ENCODE results near the gene GLYATL2. TPM values are rescaled to one million over a fixed set of nuclear protein-coding genes. Genes with fewer than 3 reads are reported as not detected.

Gene GLYATL2
- total RNA-seq, 1 experiment from 2014 or later = not detected

DNA sequence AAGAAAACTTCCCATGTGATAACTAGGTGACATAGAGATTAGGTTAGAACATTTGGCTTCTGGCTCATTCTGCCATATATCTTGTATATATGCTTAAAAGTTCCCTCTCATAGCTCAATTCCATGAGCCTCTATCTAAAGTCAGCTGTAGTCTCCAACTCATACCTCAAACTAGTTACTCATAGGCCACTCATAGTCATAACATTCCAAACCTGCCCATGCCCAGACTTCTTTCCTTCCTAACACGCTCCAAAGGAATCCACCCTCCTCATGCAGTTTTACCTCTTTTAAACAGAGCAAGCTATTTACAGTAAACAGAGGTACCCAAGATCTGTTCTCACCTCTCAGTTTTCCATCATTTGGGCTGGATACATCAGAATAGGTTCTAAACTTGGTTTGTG lies 39.4 kb downstream of the GLYATL2 start:
- no peaks in the 10 kb centered on the region for H3K27me3 ChIP-seq (ENCODE audit: insufficient read depth, low read length)
- ChIA-PET CTCF (interaction anchor here (0.6 kb wide), 1 partner anchor 19 kb away, joined by 3 read pairs; no protein-coding TSS in a partner anchor), RAD21 (ENCODE audit: low non-redundant PET in 1 of 2, low total read pairs in 2 of 2, uncharacterized antibody in 2 of 2, unreplicated experiment in 2 of 2) (no interaction called here), POLR2A (no interaction called here)
- no peaks in the 10 kb centered on the region for H4K20me1 ChIP-seq (ENCODE audit: insufficient read depth)
- no peaks in the 10 kb centered on the region for H3K9me2 ChIP-seq (ENCODE audit: insufficient read depth)
- intact Hi-C loops (cut with micrococcal nuclease) = no loop called here
- no peaks in the 10 kb centered on the region for H3K9me3 ChIP-seq (ENCODE audit: control insufficient read depth in 1 of 2, insufficient read depth in 1 of 2, low read depth in 1 of 2, low read length in 2 of 2)
- H3K36me3 ChIP-seq (ENCODE audit: control insufficient read depth in 1 of 2, insufficient read depth in 2 of 2, low read length in 2 of 2) = no peaks in the 10 kb centered on the region
- BruUV-seq (replicated peaks) = no TSS peak
- no peak overlapping the region for H3K9ac ChIP-seq (ENCODE audit: low read length)
- no peak overlapping the region for H3K4me3 ChIP-seq (replicated peaks in 1 of 2; ENCODE audit: low read depth in 1 of 2, low read length in 2 of 2)
- H3K79me2 ChIP-seq (ENCODE audit: insufficient read depth, low read length) = no peaks in the 10 kb centered on the region
- no peak overlapping the region for H3K4me2 ChIP-seq (ENCODE audit: low read length)
- no peak for TF ChIP-seq RAD21 (IDR thresholded peaks at IDR 0.05; ENCODE audit: low read depth)
- TF ChIP-seq, protein P1, sequence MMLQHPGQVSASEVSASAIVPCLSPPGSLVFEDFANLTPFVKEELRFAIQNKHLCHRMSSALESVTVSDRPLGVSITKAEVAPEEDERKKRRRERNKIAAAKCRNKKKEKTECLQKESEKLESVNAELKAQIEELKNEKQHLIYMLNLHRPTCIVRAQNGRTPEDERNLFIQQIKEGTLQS (IDR thresholded peaks at IDR 0.05) = no peak
- TF ChIP-seq CEBPB (IDR thresholded peaks at IDR 0.05; ENCODE audit: low read depth) = no peak
- no peak for TF ChIP-seq ZNF274 (IDR thresholded peaks at IDR 0.05; ENCODE audit: low read depth, low read length)
- TF ChIP-seq JUND (IDR thresholded peaks at IDR 0.05) = no peak
- TF ChIP-seq, protein P2, sequence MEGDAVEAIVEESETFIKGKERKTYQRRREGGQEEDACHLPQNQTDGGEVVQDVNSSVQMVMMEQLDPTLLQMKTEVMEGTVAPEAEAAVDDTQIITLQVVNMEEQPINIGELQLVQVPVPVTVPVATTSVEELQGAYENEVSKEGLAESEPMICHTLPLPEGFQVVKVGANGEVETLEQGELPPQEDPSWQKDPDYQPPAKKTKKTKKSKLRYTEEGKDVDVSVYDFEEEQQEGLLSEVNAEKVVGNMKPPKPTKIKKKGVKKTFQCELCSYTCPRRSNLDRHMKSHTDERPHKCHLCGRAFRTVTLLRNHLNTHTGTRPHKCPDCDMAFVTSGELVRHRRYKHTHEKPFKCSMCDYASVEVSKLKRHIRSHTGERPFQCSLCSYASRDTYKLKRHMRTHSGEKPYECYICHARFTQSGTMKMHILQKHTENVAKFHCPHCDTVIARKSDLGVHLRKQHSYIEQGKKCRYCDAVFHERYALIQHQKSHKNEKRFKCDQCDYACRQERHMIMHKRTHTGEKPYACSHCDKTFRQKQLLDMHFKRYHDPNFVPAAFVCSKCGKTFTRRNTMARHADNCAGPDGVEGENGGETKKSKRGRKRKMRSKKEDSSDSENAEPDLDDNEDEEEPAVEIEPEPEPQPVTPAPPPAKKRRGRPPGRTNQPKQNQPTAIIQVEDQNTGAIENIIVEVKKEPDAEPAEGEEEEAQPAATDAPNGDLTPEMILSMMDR (IDR thresholded peaks at IDR 0.05 in 2 of 3, conservative IDR thresholded peaks at IDR 0.05 in 1 of 3; ENCODE audit: borderline replicate concordance in 1 of 3, insufficient read depth in 1 of 3, low read depth in 2 of 3, low read length in 2 of 3) = no peak
- TF ChIP-seq SIN3A (IDR thresholded peaks at IDR 0.05; ENCODE audit: low read depth) = no peak
- TF ChIP-seq, protein P3, sequence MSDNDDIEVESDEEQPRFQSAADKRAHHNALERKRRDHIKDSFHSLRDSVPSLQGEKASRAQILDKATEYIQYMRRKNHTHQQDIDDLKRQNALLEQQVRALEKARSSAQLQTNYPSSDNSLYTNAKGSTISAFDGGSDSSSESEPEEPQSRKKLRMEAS (IDR thresholded peaks at IDR 0.05) = no peak
- no peak for TF ChIP-seq ZFX (IDR thresholded peaks at IDR 0.05)
- no peak for TF ChIP-seq EZH2 (IDR thresholded peaks at IDR 0.05)
- no peak for TF ChIP-seq SP1 (IDR thresholded peaks at IDR 0.05; ENCODE audit: low read depth)
- TF ChIP-seq, protein P4, sequence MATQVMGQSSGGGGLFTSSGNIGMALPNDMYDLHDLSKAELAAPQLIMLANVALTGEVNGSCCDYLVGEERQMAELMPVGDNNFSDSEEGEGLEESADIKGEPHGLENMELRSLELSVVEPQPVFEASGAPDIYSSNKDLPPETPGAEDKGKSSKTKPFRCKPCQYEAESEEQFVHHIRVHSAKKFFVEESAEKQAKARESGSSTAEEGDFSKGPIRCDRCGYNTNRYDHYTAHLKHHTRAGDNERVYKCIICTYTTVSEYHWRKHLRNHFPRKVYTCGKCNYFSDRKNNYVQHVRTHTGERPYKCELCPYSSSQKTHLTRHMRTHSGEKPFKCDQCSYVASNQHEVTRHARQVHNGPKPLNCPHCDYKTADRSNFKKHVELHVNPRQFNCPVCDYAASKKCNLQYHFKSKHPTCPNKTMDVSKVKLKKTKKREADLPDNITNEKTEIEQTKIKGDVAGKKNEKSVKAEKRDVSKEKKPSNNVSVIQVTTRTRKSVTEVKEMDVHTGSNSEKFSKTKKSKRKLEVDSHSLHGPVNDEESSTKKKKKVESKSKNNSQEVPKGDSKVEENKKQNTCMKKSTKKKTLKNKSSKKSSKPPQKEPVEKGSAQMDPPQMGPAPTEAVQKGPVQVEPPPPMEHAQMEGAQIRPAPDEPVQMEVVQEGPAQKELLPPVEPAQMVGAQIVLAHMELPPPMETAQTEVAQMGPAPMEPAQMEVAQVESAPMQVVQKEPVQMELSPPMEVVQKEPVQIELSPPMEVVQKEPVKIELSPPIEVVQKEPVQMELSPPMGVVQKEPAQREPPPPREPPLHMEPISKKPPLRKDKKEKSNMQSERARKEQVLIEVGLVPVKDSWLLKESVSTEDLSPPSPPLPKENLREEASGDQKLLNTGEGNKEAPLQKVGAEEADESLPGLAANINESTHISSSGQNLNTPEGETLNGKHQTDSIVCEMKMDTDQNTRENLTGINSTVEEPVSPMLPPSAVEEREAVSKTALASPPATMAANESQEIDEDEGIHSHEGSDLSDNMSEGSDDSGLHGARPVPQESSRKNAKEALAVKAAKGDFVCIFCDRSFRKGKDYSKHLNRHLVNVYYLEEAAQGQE (IDR thresholded peaks at IDR 0.05; ENCODE audit: low read depth) = no peak
- no peak for TF ChIP-seq POLR2A (IDR thresholded peaks at IDR 0.05; ENCODE audit: borderline replicate concordance, extremely low read depth, insufficient read depth, insufficient read length)
- TF ChIP-seq ELF1 (IDR thresholded peaks at IDR 0.05; ENCODE audit: borderline replicate concordance, low read depth) = no peak
- TF ChIP-seq EZH2phosphoT487 (IDR thresholded peaks at IDR 0.05; ENCODE audit: borderline replicate concordance) = no peak
- ATAC-seq = no peak
- DNase-seq (ENCODE audit: low read depth, low spot score) = no peak
- H2AFZ ChIP-seq (ENCODE audit: low read depth, low read length, poor library complexity, severe bottlenecking) = no peak overlapping the region
- H3K4me1 ChIP-seq (ENCODE audit: control insufficient read depth in 1 of 2, insufficient read depth in 2 of 2, low read length in 2 of 2) = no peaks in the 10 kb centered on the region
- H3K27ac ChIP-seq (ENCODE audit: low read depth, low read length) = no peak overlapping the region
